ENCODE data around the gene OSBPL9. TPM values are rescaled to one million over a fixed set of nuclear protein-coding genes. Genes with fewer than 3 reads are reported as not detected.

The OSBPL9 gene
- total and polyA plus RNA-seq, 9 of the 15 experiments (the other 6 are each of a cell fraction or from before 2014, with no cell fraction given), result 43.9 to 217 (median 170) TPM

GRCh38 chr1:51648180-51649109 lies 31.6 kb downstream of the OSBPL9 start (continued):
- TF ChIP-seq CHAMP1 (IDR thresholded peaks at IDR 0.05) (0 out of 2 replicates have a peak, but pooled peaks have one; percentile 26), ZBED1 (IDR thresholded peaks at IDR 0.05) (no peak), RNF219 (CRISPR knock-in tag; IDR thresholded peaks at IDR 0.05) (no peak), NR2C2 (CRISPR knock-in tag; IDR thresholded peaks at IDR 0.05) (no peak), NR2C2 (tag; IDR thresholded peaks at IDR 0.05) (peak; percentile 95), POLR2A (conservative IDR thresholded peaks at IDR 0.05) (no peak), YY1 (IDR thresholded peaks at IDR 0.05; ENCODE audit: borderline replicate concordance in 1 of 3, control insufficient read depth in 1 of 3, extremely low read depth in 1 of 3, insufficient read depth in 3 of 3, insufficient read length in 1 of 3, insufficient replicate concordance in 2 of 3, low read depth in 1 of 3, low read length in 2 of 3) (no peak), MEIS2 (IDR thresholded peaks at IDR 0.05; ENCODE audit: partially characterized antibody) (peak; percentile 13), MNT (conservative IDR thresholded peaks at IDR 0.05) (peak; percentile 13 to 15; a peak in 1 of 4 replicates), CTBP1 (IDR thresholded peaks at IDR 0.05; ENCODE audit: borderline replicate concordance) (peak; percentile 94; the same call in 1 of the 2 replicates), MYNN (IDR thresholded peaks at IDR 0.05) (0 out of 2 replicates have a peak, but pooled peaks have one; percentile 30), MYNN (CRISPR knock-in tag; IDR thresholded peaks at IDR 0.05) (no peak), NR4A1 (CRISPR knock-in tag; IDR thresholded peaks at IDR 0.05) (no peak), NR4A1 (tag; IDR thresholded peaks at IDR 0.05) (no peak)
